GM12872 (cell line): ENCODE measurements around the gene SPATS2.

ENCODE experiments used
- CTCF ChIP-seq: IDR thresholded peaks from 3 replicates; pipeline ENCODE4 v1.5.1; 2011; ENCODE audit warnings: low read depth, mild to moderate bottlenecking, low read length, moderate library complexity; ENCODE audit not compliant: insufficient read depth

Gene SPATS2

GRCh38 chr12:49455501-49455900 lies 88.2 kb downstream of the SPATS2 start:
- no peak for TF ChIP-seq CTCF

- TF ChIP-seq CTCF, result no peak
These were observed 88.9 kb downstream of the SPATS2 start for GRCh38 chr12:49456131-49456679.

GRCh38 chr12:49458816-49459215 lies 91.6 kb downstream of the SPATS2 start:
- no peak for TF ChIP-seq CTCF

- TF ChIP-seq CTCF, result no peak
These were observed 94.0 kb downstream of the SPATS2 start for GRCh38 chr12:49461221-49461620.

- TF ChIP-seq CTCF, result no peak
These were observed 95.0 kb downstream of the SPATS2 start for GRCh38 chr12:49462083-49462744.

- TF ChIP-seq CTCF, result no peak
These were observed 97.9 kb downstream of the SPATS2 start for GRCh38 chr12:49465132-49465531.

GRCh38 chr12:49470986-49471385 lies 103.7 kb downstream of the SPATS2 start:
- TF ChIP-seq CTCF, result no peak
